NCI-H2227 (cell line): Measurements from ENCODE around the gene ARPP21.
"Not testable (repeated sequence)": the region's sequence is repeated elsewhere in the genome, so short reads cannot be mapped to it uniquely, and the experiment has no call there.

Experiments
- DNase-seq: peaks from one replicate; lab custom pipeline; 2025; ENCODE audit not compliant: unreplicated experiment; lab: John Stamatoyannopoulos, UW

The ARPP21 gene

GRCh38 chr3:35639254-35640186, at the start of gene ARPP21:
TSS of gene ARPP21 (plus strand) at chr3:35639525. CDS start at chr3:35681752, 42,227 bp downstream.
- no peak for DNase-seq

DNA sequence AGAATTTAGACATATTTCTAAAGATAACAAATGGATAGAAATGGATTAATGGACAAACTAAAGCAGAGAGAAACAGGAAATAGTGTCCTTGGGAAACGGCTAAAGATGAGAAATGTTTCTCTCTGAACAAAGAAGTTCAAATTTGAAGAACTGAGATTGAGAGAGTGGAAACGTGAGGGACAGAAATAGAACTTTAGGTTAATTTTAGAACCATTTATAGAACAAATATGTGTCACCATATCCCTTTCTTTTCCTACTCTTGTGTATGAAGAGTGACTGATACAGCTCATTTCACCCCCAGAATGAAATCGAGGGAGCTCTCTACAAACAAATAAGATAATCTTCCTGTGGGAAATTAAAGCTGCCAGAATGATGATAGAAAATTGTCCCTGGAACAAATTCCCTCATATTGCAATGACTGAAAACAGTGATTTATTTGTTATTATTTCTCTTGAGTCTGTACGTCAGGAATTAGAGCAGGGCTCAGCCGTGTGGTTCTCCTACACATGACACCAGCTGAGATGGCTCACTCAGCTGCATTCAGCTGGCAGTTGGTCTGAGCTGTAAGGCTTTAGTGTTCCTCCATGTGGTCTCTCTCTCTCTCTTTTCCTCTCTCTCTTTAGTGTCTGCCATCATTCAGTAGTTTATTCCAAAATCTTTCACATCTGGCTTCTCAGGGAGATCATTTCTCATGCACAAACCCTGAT, 46.6 kb upstream of the ARPP21 start:
- no peak for DNase-seq

DNA sequence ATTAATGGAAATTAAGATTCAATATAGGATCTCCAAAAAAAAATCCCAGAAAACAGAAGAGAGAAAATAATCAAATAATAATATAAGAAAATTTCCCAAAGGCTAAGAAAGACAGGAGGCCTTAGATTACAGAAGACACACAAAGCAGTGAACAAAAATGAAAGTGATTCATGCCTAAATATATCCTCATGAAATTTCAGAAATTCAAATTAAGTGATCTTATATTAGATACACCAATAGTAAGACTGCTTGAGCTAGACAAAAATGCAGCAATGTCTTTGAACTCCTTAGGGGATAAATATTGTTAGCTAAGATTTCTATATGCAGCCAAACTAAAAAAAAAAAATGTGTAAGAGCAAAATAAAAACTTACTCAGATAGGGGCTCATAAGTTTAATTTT, 44.6 kb upstream of the ARPP21 start:
- no peak for DNase-seq

DNA sequence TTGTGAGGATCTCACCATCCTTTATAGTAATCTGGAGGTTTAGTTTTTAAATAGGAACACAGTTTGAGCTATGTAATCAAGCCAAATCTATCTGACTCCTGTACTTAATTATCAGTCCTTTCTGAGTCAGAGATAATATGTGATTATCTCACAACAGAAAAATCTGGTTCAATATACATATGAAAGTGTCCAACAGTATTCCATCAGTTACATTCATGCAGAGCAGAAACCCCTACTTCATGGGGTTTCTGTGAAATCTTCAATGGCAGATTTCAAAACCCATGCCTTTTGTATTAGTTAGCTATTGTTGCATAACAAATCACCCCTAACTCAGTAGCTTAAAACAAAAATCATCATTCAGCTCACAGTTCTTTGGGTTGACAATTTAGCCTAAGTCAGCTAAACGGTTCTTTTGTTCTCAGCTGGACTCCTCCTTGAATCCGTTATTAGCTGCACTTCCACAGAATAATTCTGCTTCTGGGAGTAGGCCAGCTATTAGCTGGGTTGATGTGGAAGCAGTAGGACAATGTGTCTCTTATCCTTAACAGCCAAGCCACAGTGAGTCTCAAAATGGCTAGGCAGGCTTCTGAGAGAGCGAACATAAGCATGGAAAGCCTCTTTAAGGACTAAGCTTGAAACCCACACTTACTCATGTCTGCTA, 42.9 kb upstream of the ARPP21 start:
- DNase-seq, result no peak

DNA sequence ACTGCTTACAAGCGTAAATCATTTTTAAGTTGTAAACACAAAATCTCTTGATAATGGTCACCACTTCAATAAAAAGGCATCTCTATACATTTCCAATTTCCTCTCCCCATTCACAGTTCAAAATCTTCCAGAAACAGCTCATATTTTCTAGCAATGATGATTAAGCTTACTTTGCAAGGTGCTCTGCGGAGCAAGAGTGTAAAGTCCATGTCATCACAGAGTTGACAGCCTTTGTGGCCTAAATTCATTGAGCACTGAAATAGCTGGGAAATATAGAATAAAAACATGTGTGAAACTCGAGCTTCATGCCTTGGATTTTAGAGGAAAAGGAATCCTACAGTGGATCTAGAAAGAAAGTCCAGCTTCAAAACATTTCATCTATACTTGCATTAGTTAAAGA, 41.8 kb upstream of the ARPP21 start:
- no peak for DNase-seq

GRCh38 chr3:35598804-35599203, 40.5 kb upstream of the ARPP21 start:
- no peak for DNase-seq

GRCh38 chr3:35601959-35602358, 37.4 kb upstream of the ARPP21 start:
- DNase-seq, result no peak

DNA sequence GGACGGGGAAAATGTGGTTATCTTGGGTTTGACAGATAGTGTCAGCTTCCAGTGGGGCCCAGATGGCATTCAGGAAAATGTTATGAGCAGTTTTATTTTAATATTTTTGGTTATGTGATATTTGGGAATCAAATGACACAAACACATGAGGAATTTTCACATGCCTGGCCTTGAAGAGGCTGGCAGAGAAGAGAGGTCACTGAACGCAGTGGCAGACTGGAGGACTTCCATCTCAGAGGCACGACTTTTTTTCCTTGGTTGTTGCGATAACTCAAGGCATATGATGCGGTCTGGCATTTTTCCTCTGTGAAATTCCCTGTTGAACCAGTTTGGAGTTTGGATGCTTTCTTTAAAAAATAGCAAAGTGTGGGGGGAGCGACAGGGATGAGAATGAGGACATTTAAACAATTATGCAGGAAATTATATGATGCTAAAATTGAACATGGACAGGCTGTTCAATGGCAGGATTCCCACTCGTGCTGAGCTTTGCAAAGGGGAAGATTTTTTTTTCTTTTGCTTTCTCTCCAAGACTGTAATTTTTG, 36.9 kb upstream of the ARPP21 start:
- no peak for DNase-seq

- no peak for DNase-seq
Measured at GRCh38 chr3:35616346-35616745, 23.0 kb upstream of the ARPP21 start.

- no peak for DNase-seq
Measured at GRCh38 chr3:35617370-35617769, 22.0 kb upstream of the ARPP21 start.

DNA sequence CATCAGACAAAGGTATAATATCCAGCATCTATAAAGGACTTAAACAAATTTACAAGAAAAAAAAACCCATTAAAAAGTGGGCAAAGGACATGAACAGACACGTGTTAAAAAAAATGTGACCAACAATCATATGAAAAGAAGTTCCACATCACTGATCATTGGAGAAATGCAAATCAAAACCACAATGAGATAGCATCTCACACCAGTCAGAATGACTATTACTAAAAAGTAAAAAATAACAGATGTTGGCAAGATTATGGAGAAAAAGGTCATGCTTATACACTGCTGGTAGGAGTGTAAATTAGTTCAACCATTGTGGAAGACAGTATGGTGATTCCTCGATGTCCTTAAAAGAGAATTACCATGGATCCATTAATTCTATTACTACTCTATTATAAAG, 19.1 kb upstream of the ARPP21 start:
- not testable (repeated sequence) for DNase-seq

DNA sequence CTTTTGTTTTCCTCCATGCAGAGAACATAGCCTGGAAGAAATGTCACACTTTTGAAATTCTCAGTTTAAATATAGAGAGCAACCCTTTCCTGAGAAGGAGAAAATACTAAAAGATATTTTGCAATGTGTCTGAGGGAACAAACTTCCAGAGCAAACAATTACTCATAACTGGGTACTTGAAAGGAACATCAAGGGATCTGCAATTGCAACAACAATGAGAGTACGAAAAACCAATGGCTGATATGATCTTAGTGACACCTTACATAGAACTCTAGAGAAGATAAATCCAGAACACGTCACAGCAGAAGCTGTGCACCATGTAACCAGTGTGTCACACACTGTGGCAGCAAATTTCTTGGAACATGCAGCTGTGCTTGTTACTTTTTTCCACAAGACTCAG, 14.6 kb upstream of the ARPP21 start:
- DNase-seq, result no peak

- no peak for DNase-seq
Measured at GRCh38 chr3:35633332-35634124, 5.8 kb upstream of the ARPP21 start.

- no peak for DNase-seq
Measured at GRCh38 chr3:35635407-35635806, 3.9 kb upstream of the ARPP21 start.

GRCh38 chr3:35635926-35636683, 3.2 kb upstream of the ARPP21 start:
- no peak for DNase-seq

GRCh38 chr3:35638251-35638979, 910 bp upstream of the ARPP21 start:
- no peak for DNase-seq

- no peak for DNase-seq
Measured at GRCh38 chr3:35638980-35639253, 408 bp upstream of the ARPP21 start.

DNA sequence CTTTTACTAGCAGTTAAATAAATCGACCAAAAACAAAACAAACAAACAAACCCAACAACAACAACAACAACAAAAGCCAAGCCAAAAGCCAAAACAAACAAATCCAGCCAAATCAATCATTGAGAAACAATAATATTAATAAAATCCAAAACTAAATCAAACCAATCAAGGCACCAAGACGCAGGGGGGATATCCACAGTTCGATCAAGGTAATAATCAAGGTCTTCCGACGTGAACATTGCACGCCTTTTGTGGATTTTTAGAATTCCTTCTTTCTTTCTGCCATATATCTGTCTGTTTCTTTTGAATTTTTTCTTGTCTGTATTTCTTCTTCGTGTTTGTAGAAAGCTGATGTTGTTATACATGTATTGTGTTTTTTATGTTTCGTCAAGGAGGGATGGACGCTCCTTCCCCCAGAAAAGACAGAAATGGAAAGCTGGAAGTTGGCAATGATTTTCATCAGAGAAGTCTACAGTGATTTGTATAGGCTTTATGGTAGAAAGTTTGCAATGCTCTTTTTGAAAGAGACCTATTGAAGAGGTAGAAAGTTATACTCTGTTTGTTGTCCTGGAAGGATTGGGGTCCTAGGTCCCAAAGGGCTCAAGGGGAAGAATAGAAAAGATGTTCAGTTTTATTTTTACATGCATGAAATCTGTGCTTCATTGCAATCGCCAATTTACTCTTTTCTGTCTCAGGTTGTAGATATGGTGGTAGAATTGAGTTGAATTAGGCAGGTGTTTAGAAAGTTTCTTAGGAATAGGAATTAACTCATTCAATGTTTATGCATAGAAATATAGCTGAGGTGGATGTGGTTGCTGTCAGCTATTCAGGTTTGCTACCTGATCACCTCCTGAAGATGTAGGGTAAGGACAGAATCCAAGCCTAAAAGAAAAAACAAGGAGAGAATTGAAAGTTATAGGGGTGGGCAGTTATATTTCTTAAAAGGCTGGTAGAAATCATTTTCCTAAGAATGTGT, 1.2 kb downstream of the ARPP21 start:
- no peak for DNase-seq
